GM19452 (cell line): ENCODE measurements around the gene GTF3A.

Source experiments
- ATAC-seq: cut with Tn5 transposase; IDR thresholded peaks from one replicate; pipeline ENCODE4 v1.9.1; 2021; ENCODE audit not compliant: unreplicated experiment

Gene GTF3A

DNA sequence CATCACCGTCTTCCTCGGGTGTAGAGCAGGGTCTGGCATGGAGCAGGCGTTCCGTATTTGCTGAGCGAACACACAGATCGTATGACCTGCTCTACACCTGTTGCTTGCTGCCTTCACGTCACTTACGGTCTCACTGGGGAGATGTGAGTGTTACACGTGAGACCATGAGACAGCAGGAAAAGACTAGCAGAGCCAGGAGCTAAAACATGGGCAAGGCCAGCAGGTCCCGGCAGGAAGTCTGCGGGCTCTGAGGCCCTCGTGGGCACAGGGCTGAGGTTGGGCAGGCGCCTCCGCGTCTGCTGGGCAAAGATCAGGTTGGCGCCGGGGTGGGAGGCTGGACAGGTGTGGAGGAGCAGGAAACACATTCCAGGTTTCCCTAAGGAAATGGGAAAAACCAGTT, 19.7 kb upstream of the GTF3A start:
- no peak for ATAC-seq

DNA sequence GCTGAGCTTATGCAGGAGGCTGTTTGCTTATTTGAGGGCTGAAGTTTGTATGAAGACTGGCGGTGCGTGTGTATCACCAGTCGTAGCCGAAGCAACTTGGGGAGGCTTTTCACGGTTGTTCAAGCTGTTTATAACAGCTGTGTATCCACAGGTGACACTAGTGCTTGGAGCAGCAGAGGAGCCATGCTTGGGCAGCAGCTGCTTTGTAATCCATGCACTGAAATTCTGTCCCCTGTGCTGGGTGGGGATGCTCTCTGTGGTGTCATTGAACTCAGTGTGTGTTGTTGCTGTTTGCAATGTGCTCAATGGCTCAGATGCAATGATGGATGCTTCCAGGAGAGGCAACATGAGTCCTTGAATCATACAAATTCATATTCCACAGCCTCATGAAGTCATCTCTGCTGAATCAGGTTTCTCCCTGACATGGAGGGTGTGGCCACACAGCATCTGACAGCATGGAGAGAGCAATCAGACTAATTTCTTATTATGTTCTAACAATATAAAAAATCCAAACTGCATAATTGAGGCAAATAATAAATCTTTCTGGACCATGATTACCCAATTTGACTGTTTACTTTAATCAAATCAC, 18.8 kb upstream of the GTF3A start:
- no peak for ATAC-seq

DNA sequence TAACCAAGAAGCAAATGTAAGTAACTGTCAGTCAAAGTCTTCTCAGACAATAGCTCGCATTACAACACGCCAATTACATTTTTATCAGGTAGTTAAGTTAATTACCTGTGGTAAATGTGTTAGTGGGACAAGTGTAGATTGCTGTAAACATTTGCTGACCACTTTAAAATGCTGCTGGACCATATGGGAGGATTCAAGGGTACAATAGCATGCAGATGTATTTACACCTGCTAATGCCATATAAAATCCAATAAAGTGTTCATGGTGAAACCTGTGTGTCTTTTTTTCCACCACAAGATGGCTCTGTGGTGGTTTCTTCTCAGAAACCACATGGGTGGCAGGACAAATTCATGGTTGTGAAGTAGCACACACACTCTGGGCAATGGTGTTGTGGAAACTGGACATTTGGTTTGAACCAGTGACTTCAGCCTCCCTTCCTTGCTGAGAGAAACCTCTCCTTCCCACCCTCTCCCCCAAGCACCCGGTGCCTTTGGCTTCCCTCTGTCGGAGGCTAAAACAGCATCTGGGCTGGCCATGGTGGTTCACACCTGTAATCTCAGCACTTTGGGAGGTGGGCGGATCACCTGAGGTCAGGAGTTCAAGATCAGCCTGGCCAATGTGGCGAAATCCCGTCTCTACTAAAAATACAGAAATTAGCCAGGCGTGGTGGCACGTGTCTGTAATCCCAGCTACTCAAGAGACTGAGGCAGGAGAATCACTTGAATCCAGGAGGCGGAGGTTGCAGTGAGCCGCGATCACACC, 18.1 kb upstream of the GTF3A start:
- no peak for ATAC-seq

DNA sequence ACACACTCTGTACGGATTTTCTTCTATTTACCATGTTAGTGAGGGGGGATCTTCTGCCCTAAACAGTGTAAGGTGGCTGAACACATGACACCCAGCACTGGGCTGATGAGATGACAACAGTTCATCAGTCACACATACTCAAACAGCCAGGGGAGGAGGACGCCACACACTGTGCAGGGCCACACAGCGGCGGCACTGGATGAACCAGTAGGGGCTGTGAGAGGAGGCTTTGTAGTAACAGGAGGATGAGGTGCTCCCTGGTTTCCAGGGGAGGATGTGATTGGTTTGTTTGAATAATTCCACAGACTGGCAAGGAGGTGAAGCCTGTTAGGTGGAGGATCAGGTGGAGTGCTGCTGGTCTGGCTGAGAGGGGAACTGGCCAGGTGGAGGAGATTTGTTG, 16.3 kb upstream of the GTF3A start:
- ATAC-seq, result no peak

DNA sequence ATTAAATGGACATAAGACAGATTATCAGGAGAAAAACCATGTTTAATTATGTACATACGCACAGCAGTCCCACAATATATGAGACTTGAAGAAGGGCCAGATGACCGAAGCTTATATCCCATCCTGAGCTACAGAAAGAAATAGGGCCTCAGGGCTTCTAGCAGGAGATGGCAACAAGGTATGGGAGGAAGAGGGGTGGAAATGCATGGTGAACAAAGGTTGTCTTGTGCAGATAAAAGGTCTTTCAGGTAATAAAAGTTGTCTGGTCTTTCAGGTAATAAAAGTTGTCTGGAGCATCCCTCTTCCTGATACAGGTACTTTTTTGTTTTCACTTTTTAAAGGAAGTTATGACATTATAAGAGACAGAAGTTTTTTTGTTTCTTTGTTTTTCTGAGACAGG, 15.4 kb upstream of the GTF3A start:
- ATAC-seq, result no peak

DNA sequence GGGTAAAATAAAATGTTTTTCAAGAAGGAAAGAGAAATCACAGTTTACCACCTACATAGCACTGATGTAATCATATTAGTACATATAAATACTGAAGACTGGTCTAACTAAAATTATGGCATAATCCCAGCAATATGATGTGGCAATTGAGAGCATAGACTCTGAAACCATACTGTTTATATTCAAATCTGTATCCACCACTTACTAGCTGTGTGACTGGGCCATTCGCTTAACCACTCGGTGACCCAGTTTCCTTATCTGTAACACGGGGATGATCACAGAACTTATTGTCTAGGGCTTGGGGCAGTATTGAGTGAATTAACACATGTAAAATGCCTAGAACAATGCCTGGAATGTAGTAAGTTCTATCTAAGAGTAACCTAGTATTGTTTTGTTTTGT, 13.1 kb upstream of the GTF3A start:
- ATAC-seq, result no peak

DNA sequence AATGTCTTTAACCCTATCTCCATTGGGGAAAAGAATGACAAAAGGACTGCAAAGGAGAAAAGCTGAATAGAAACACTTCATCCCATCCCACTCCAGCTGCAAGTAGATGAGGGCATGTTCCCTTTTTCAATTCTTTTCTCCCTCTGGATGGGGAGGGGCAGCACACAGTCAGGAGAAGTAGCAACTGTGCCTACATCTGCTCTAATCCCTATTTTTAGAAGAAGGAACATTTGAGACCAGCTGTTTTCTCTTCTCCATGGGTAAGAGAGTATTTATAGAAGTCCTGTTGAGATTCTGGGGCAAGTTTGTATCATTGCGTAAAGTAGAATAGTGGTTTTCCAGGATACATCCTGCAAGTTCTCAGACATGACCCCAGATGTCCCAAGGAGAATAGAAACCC, 9.3 kb upstream of the GTF3A start:
- no peak for ATAC-seq

DNA sequence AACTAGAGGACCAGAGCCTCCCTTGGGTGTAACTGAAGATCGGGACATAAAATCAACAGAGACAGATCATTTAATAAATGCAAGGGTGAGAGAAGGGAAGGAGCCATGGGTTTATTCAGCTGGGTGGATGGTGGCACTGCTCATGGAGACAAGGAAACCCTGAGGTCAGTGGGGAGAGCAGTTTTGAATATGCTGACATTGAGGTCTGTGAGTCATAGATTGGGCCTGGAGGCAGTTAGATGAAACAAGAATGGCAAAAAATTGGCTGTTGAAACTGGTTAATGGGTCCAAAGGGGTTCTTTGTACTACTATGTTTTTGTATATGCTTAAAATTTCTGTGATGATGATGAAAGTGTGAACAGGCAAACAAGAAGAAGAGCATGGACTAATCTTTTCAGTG, 5.1 kb upstream of the GTF3A start:
- ATAC-seq, result no peak

DNA sequence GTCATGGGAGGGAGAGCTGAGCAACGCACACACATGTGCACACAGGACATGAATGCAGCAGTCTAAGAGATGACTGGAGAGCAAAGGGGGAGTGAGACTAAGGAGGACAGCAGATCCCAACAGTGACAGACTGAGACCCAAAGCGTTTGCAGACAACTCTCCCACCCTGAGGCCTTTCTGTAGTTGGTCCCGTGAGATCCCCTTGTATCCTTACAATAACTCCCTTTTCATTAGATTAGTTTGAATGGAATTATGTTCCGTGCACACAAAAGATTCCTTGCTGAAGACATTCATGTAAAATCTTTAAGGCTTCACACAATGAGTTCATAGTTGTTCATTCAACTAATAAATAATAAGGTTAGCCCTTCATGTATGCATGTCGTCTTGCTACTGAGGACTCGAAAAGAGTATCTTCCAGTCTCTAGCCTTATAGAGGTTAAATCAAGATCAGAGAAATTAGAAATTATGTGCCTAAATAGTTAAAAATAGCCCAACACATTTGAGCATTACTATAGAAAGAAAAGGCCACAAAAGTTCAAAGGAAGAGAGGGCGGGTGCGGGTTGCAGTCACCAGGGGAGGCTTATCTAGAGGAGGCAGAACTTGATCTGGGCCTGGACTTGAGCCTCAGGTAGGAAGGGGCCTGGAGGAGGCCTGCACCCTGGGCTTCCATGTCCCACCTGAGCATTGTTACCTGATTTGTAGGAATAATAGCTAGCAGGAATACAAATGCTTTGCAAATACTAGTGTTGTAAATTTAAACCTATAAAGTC, 3.1 kb upstream of the GTF3A start:
- no peak for ATAC-seq

DNA sequence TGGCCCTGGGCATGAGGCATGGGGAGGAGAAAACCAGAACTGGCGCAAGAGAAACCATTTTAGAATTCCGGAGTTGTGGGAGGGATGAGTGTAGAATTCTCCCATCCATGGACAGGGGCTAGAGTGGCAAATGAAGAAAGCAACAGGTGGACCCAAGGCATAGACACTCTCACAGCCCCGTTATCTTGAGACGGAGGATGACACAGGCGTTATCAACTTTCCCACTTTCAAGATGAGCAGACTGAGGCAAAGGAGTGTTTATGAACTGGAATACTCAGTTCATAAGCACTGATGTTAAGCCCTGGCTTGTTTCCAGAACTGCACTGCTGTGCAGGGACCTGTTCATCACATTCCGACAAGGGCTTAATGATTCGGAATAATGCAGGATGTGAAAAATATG, 1.1 kb upstream of the GTF3A start:
- no peak for ATAC-seq

DNA sequence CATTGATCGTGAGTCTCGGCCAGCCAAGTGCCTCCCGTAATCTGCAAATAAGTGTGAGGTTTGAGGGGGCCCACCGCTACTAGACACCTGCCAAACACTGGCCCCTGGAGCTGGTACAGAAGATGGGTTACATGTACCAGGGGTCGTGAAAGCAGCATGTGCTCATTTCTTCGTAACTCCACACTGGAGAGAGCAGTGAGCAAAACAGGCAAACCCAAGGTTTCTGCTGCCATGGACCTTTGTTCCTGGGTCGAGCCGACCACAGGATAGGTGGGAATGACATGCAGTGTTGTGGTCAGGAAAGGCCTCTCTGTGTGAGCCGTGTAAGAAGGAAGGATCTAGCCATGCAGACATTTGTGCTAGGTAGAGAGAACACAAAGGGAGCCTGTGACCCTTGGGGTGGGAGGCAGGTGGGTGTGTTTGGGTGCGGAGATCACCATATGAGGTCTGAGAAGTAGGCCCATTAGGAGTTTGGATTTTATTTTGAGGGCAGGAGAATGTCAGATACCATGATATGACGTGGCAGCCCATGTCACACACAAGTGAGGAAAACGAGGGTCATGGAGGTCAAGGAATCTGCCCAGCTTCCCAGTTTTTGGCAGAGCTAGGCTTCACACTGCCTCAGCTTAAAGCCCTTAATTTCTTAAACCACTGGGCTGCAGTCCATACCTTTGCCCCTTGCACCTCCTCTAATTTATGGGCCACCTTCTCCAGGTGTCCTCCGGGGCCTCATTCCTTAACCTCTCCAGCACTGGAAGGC, 919 bp downstream of the GTF3A start:
- no peak for ATAC-seq

DNA sequence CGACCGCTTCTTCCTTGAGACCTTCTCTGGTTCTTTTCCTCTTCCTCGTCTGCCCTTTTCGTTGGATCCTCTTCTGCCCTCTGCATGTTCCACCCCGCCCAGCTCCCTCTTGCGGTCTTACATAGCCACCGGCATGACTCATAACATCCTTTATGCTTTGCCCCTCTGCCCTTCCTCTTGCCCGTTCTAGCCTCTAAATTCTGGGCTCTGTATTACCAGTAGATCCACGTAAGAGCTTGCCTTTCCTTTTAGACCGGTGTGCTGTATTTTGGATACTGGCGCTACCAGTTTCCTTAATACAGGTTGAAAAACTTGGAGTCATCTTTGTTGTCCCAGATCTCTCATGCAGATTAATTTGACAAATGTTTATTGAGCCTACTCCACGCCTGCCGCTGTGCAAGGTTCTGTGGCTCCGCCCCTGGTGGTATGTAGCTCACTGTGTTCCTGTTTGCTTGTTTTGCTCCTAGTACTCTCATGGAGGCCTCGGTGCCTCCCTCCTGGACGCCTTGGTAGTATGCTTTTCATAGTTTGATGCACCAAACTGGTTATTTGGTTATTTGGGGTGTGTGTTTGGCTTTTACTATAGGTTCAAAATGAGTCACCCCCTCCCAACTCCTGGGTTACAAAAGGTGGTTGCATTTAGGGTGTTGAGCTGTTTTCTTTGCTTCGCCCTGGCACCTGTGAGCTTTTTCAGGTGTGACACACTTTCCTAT, 1.7 kb downstream of the GTF3A start:
- ATAC-seq, result peak; percentile 67

DNA sequence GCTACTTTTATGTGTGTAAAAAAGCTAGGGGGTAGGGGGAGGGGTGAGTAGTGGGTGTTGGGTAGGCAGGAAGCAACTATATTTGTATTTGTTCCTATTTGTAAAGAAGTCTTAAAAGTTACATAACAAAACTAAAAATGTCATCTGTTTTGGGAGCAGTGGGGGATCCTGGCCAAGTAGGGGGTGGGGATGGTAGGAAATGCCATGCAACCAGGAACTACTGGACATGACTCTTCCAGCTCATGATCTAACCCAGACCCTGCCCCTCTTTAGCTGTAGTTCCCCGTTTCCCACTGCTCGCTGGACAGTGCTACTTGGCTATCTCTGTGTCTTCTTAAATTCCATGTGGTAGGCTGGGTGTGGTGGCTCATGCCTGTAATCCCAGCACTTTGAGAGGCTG, 3.2 kb downstream of the GTF3A start:
- no peak for ATAC-seq

DNA sequence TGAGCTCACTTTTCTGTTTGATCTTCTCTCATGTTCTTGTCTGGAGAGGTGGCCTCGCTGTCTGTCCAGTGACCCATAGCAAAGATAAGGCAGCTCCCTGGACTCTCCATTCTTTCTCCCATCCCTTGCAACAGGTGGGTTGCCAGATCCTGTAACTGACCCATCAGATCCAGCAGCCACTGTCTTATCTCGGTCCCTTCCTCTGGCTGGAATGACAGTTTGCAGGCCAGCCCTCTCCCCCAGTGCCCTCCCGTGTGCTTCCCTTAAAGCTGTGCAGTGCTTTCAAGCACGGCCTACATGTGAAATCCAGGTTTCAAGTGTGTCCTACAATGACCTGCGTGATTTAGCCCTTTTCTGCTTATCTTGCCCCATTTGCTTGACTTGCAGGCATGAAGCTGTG, 3.7 kb downstream of the GTF3A start:
- ATAC-seq, result no peak

DNA sequence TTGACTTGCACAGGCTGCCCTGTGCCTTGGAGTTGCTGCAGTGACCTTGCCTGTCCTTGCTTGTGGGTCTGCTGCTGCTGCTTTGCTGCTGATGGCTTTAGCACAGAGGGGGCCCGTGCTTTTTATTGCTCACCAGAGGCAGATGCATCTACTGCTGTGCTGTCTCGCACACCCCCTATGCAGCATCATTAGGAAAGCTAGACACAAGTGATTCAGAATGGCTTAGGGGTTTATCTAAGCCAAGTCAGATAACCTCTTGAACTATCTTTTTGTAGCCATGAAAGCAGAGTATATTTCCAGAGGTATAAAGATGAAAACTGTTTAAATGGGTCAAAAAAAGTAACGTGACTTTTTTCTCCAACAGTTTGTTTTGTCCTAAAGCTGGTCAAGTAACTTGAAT, 7.8 kb downstream of the GTF3A start:
- ATAC-seq, result no peak

DNA sequence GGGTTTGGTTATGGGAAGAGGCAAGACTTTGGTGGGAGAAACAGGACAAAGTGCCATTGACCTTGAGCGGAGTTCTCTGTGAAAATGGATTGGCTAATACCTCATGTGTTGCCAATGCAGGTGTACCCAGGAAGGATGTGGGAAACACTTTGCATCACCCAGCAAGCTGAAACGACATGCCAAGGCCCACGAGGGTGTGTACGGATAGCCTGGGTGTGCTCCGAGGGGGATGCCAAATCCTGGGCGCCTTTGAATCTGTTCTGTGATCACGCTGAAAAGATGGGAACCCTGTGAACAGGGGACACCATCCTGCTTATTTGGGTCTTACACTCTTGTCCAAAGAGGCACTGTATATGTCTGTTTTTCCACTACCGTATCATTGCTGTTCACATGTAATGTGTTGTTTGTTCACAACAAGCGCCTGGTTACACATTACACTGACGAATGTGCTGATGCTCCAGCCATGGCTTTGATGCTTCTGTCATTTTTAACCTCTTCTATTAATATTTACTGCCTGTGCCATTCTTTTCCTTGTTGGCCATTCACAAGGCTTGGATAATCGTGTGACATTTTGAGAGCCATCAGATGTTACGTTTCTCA, 8.3 kb downstream of the GTF3A start:
- ATAC-seq, result no peak

DNA sequence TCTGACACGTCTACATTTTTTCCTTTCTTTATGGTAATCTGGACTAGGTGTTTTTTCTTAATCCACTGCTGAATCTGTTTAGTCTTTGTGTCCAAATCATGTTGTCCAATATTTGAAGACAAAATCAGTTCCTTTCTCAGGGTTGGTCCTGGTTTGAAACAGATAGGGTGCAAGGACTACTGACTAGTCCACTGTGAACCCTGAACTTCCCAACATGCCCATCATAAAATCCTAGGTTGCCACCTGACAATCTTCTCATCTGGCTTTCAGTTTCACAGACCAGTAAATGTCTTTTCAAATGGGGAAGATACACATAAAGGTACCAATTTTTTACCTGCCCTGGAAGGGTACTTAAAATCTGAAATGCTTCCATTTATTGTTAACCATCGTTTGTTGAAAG, 12.7 kb downstream of the GTF3A start:
- no peak for ATAC-seq

DNA sequence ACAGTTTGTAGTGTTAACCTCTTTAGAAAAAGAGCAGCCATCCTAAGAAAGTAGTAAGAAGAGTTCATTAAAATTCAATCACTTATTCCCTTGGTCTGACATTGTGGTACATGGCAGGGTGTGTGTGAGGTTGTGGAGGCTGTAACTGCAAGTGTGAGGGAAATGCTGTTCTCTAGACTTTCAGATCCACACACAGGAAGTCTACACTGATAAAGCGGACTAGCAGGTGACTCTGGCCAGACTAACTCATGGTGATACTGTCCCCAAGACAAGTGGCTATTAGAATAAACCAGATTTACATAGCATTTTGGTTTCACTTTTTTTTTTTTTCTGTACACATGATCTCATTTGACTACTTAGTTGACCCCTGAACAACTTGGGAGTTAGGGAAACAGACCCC, 16.0 kb downstream of the GTF3A start:
- no peak for ATAC-seq

DNA sequence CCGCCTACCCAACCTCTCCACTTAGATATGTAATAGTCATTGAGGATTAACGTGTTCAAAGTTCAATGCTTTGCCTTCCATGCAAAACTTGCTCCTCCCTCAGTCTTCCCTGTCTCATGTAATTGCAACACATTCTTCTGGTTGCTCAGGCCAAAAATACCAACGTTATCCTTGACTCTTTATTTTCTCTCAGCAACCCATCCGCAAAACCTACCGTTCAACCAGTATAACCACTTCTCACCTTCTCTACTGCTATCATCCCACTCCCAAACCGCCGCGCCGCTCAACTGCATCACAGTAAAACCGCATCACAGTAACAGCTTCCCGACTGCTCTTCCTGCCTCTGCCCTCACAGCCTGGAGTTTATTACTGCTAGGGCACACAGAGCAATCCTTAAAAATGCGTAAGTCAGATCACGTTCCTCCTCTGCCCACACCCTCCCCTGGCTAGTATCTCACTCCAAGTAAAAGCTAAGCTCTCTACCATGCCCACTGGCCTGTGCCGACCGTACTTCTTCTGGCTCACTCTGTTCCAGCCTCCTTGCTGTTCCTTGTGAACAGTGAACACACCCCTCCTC, 17.7 kb downstream of the GTF3A start:
- no peak for ATAC-seq

DNA sequence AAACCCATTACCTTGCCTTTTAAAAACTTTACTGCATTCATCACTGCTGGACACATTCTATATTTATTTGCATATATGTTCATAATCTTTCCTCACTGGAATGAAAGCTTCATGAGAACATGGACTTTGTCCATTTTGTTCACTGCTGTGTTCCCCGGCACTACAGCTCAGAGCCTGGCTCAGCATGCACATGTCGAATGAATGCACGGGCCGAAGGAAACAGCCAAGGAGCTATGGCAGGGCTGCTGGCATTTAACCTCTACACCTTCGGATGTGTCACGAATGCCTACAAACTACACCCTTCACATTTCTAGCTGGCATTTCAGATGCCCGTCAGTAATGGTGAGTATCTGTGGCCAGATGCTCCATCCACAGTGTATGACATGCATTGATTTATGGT, 18.4 kb downstream of the GTF3A start:
- no peak for ATAC-seq
